ENCODE measurements around the gene EPS15. TPM values are rescaled to one million over a fixed set of nuclear protein-coding genes. Genes with fewer than 3 reads are reported as not detected.
A peak's percentile ranks its signal among the peaks of the same experiment; 100 is the strongest.

EPS15 gene
- total RNA-seq, 2 experiments from 2014 or later: 75.7 to 77.1 TPM

DNA sequence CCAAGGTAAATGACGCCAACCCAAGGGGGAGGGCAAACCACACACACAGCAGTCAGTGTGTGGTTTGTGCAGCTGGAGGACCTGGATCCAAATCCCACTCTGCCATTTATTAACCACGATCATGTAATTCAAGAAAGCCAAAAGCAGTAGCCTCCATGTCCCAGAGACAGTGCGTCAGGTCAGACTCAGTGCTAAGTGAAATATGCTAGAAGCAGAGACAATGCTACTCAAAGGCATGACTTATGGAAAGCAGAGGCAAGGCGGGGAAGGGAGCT, 202.3 kb downstream of the EPS15 start:
- ATAC-seq (ENCODE audit: low read depth) (no peak), DNase-seq (no peak)
- POLR2A ChIA-PET: no interaction called here
- no peak overlapping the region for H3K27ac Mint-ChIP-seq
- H3K27me3 Mint-ChIP-seq: peaks cover 3% of the 10 kb centered on the region
- no peaks in the 10 kb centered on the region for H3K9me3 Mint-ChIP-seq
- H3K4me3 Mint-ChIP-seq: no peak overlapping the region
- peaks cover 16% of the 10 kb centered on the region for H3K4me1 Mint-ChIP-seq
- no peaks in the 10 kb centered on the region for H3K36me3 Mint-ChIP-seq

GRCh38 chr1:51316113-51316845, 202.8 kb downstream of the EPS15 start:
- Mint-ChIP-seq H3K27me3 (peaks cover 3% of the 10 kb centered on the region), H3K36me3 (no peaks in the 10 kb centered on the region), H3K9me3 (no peaks in the 10 kb centered on the region), H3K4me1 (peaks cover 16% of the 10 kb centered on the region), H3K27ac (no peak overlapping the region), H3K4me3 (no peak overlapping the region)
- DNase-seq: no peak
- POLR2A ChIA-PET: no interaction called here
- no peak for ATAC-seq (ENCODE audit: low read depth)

- peaks cover 22% of the 10 kb centered on the region for H3K4me1 Mint-ChIP-seq
- DNase-seq (no peak), ATAC-seq (ENCODE audit: low read depth) (no peak)
- no peak overlapping the region for H3K4me3 Mint-ChIP-seq
- POLR2A ChIA-PET: no interaction called here
- H3K27me3 Mint-ChIP-seq: peaks cover 3% of the 10 kb centered on the region
- H3K9me3 Mint-ChIP-seq: no peaks in the 10 kb centered on the region
- H3K36me3 Mint-ChIP-seq: no peaks in the 10 kb centered on the region
- no peak overlapping the region for H3K27ac Mint-ChIP-seq
Observed at GRCh38 chr1:51314974-51315373, 204.1 kb downstream of the EPS15 start.

GRCh38 chr1:51313961-51314777, 204.9 kb downstream of the EPS15 start:
- H3K9me3 Mint-ChIP-seq: no peaks in the 10 kb centered on the region
- no peak for ATAC-seq (ENCODE audit: low read depth)

GRCh38 chr1:51313268-51313852, 205.7 kb downstream of the EPS15 start:
- POLR2A ChIA-PET: no interaction called here
- DNase-seq: no peak
- peaks cover 22% of the 10 kb centered on the region for H3K4me1 Mint-ChIP-seq
- H3K36me3 Mint-ChIP-seq: no peaks in the 10 kb centered on the region
- H3K4me3 Mint-ChIP-seq: no peak overlapping the region
- H3K27ac Mint-ChIP-seq: no peak overlapping the region
- ATAC-seq (ENCODE audit: low read depth): no peak
- H3K9me3 Mint-ChIP-seq: no peaks in the 10 kb centered on the region
- H3K27me3 Mint-ChIP-seq: no peaks in the 10 kb centered on the region

More at GRCh38 chr1:51313961-51314777, 204.9 kb downstream of the EPS15 start:
- Mint-ChIP-seq H3K27ac (no peak overlapping the region), H3K36me3 (no peaks in the 10 kb centered on the region), H3K4me1 (peaks cover 22% of the 10 kb centered on the region), H3K27me3 (peaks cover 2% of the 10 kb centered on the region), H3K4me3 (no peak overlapping the region)
- POLR2A ChIA-PET: no interaction called here
- no peak for DNase-seq

GRCh38 chr1:51312718-51313117, 206.3 kb downstream of the EPS15 start:
- DNase-seq: no peak
- Mint-ChIP-seq H3K4me1 (peaks cover 22% of the 10 kb centered on the region), H3K9me3 (no peaks in the 10 kb centered on the region), H3K36me3 (no peaks in the 10 kb centered on the region), H3K27ac (no peak overlapping the region), H3K4me3 (no peak overlapping the region), H3K27me3 (no peaks in the 10 kb centered on the region)
- ATAC-seq (ENCODE audit: low read depth): no peak
- POLR2A ChIA-PET: no interaction called here

DNA sequence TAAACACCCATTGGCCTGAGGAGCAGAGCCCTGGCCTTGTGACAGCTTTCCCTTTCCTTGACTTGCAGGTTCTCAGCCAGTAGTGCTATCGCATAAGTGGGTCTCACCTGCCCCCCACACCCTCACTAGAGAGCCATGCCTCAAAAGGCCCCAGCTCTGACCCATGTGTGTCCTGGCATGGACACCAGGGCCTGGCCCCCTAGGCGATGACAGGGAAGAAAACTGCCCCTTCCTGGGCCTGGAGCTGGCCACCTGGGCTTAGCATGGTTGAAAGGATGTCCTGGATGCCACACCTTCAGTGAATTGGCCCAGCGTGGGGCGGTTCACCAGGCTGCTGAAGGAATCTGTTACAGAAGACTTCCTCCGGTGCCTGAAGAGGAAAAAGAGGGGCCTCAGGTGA, 207.2 kb downstream of the EPS15 start:
- POLR2A ChIA-PET: no interaction called here
- DNase-seq: no peak
- Mint-ChIP-seq H3K36me3 (no peaks in the 10 kb centered on the region), H3K4me1 (peaks cover 22% of the 10 kb centered on the region), H3K4me3 (no peak overlapping the region), H3K9me3 (no peaks in the 10 kb centered on the region), H3K27ac (no peak overlapping the region), H3K27me3 (no peaks in the 10 kb centered on the region)
- no peak for ATAC-seq (ENCODE audit: low read depth)

DNA sequence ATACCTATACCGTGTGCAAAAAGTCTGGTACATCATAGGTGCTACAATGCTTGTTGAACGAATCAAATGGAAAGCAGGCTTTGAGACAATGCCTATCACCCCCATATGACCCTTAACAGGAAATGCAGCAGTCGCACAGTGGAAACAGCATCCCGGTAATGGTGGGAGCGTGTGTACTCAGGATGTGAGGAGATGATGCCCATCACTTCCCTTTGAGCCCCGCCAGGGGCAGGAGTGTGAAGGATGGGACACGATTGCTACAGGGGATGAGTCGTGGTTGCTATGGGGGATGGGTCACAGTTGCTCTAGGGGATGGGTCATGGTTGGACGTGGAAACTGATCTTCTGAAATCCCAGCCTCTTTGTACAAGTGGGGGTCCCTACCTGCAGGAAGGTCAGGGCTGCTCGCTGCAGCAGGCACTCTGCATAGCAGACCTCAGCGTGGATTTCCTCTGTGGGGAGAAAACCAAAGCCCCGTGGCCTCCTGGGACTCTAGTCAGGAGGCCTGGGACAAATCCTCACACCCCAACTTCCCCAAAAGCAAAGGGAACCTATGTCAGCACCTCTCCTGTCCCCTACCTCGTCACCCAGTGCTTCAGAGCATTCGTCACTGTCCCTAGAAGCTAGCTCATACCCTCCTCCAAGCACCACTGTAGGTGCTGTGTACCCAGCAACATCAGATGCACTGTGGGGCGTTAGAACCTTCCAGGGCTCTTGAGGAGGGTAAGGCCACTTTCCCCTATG, 208.0 kb downstream of the EPS15 start:
- Mint-ChIP-seq H3K27ac (no peak overlapping the region), H3K4me3 (no peak overlapping the region), H3K27me3 (no peaks in the 10 kb centered on the region), H3K4me1 (peaks cover 19% of the 10 kb centered on the region), H3K36me3 (no peaks in the 10 kb centered on the region), H3K9me3 (no peaks in the 10 kb centered on the region)
- POLR2A ChIA-PET: no interaction called here
- ATAC-seq (ENCODE audit: low read depth): peak; percentile 40
- DNase-seq: no peak

GRCh38 chr1:51309291-51309690, 209.8 kb downstream of the EPS15 start:
- Mint-ChIP-seq H3K27me3 (no peaks in the 10 kb centered on the region), H3K27ac (no peak overlapping the region), H3K36me3 (no peaks in the 10 kb centered on the region), H3K4me1 (peaks cover 16% of the 10 kb centered on the region), H3K9me3 (no peaks in the 10 kb centered on the region), H3K4me3 (no peak overlapping the region)
- DNase-seq (no peak), ATAC-seq (ENCODE audit: low read depth) (no peak)
- POLR2A ChIA-PET: no interaction called here

- ATAC-seq (ENCODE audit: low read depth) (no peak), DNase-seq (no peak)
- H3K4me3 Mint-ChIP-seq: no peak overlapping the region
- no peaks in the 10 kb centered on the region for H3K36me3 Mint-ChIP-seq
- POLR2A ChIA-PET: no interaction called here
- no peaks in the 10 kb centered on the region for H3K9me3 Mint-ChIP-seq
- H3K27me3 Mint-ChIP-seq: no peaks in the 10 kb centered on the region
- peaks cover 10% of the 10 kb centered on the region for H3K4me1 Mint-ChIP-seq
- H3K27ac Mint-ChIP-seq: no peak overlapping the region
Observed at GRCh38 chr1:51308636-51309035, 210.4 kb downstream of the EPS15 start.

DNA sequence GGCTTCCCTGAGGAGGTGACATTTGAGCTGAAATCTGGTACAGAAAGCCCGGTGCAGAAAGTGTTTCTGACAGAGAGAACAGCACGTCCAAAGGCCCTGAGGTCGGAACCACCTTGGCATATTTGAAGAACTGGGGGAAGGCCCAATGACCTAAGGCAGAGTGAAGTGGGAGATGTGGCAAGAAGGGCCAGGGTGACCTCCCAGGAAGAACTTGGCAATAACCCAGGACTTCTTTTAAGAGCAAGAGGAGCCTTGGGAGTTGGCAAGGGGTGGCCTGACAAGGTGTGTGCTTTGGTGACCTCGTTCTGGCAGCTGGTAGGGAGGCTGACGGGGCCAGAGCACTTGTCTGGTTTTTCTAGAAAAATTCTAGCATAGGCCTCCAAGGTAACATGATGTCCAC, 212.1 kb downstream of the EPS15 start:
- DNase-seq: no peak
- no peaks in the 10 kb centered on the region for H3K9me3 Mint-ChIP-seq
- H3K4me3 Mint-ChIP-seq: no peak overlapping the region
- no peak overlapping the region for H3K27ac Mint-ChIP-seq
- peaks cover 8% of the 10 kb centered on the region for H3K4me1 Mint-ChIP-seq
- no peaks in the 10 kb centered on the region for H3K27me3 Mint-ChIP-seq
- POLR2A ChIA-PET: no interaction called here
- no peaks in the 10 kb centered on the region for H3K36me3 Mint-ChIP-seq
- no peak for ATAC-seq (ENCODE audit: low read depth)

GRCh38 chr1:51305371-51305823, 213.7 kb downstream of the EPS15 start:
- H3K27ac Mint-ChIP-seq: no peak overlapping the region
- no peaks in the 10 kb centered on the region for H3K27me3 Mint-ChIP-seq
- peaks cover 1% of the 10 kb centered on the region for H3K36me3 Mint-ChIP-seq
- DNase-seq: no peak
- H3K4me1 Mint-ChIP-seq: peaks cover 10% of the 10 kb centered on the region
- no peak for ATAC-seq (ENCODE audit: low read depth)
- POLR2A ChIA-PET: interaction anchor here (0.6 kb wide), 1 partner anchor 29 kb away, joined by 3 read pairs; no protein-coding TSS in a partner anchor
- H3K4me3 Mint-ChIP-seq: no peak overlapping the region
- H3K9me3 Mint-ChIP-seq: no peaks in the 10 kb centered on the region

DNA sequence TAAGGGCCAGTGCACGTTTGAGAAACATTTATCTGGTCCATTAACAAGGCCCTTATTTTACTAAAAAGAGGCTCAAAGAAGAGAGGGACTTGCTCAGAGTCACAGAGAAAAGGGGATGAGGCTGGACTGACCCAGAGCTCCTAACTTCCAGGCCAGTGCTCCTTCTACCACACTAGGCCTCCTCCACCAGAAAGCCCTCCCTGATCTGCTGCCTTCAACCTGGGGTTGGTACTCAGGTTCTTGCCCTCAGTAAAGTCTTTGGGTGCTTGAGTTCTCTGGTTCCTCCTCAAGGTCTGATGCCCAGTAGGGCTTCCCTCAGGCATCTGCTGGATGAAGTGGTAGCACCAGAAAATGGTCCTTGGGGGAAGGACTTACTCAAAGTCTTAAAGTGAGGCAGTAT, 214.7 kb downstream of the EPS15 start:
- POLR2A ChIA-PET: no interaction called here
- Mint-ChIP-seq H3K4me1 (peaks cover 12% of the 10 kb centered on the region), H3K27ac (no peak overlapping the region), H3K4me3 (no peak overlapping the region), H3K27me3 (no peaks in the 10 kb centered on the region), H3K9me3 (no peaks in the 10 kb centered on the region), H3K36me3 (peaks cover 1% of the 10 kb centered on the region)
- DNase-seq: no peak
- no peak for ATAC-seq (ENCODE audit: low read depth)
